K562 (cell line): ENCODE measurements around the gene DOCK1. TPM values are rescaled to one million over a fixed set of nuclear protein-coding genes. Genes with fewer than 3 reads are reported as not detected.

Experiments used
- ATAC-seq: fragments of 200-7000 bp; cut with Tn5 transposase; 3 replicates; pipeline ENCODE4 v1.9.1; 2020; ENCODE audit warnings: moderate library complexity
- BruUV-seq: library from RNA; stranded (reverse); fragments of 400-500 nt; replicated peaks from 2 replicates; lab custom pipeline; 2021; lab: Mats Ljungman, UMichigan
- CTCF ChIA-PET: fragments of 300-600 bp; formaldehyde crosslinking; extraction: SDS; loops from one replicate; lab custom pipeline; 2021; ENCODE audit warnings: low intra/inter-chr PET ratio; lab: Yijun Ruan, JAX
- POLR2A ChIA-PET: fragments of 300-600, 350-650 bp; sonication (Branson Sonifier 250); formaldehyde crosslinking; extraction: SDS; loops from one replicate; lab custom pipeline; 2021; ENCODE audit warnings: antibody characterized with exemption, inconsistent platforms; lab: Yijun Ruan, JAX
- DNase-seq, 4 experiments: peaks; one replicate each; pipeline versions ENCODE4 v3.0.0 to v3.0.0-alpha.2; 2011 to 2018; ENCODE audit warnings: low spot score in 3 of 4, mixed read lengths in 3 of 4; ENCODE audit errors: extremely low read depth in 1 of 4
- FAIRE-seq: peaks from 2 replicates; lab custom pipeline; 2011; peaks lifted over from hg19 to GRCh38; lab: Jason Lieb, UNC
- H2AFZ ChIP-seq: 2 replicates; pipeline ENCODE4 v1.6.0; 2011; ENCODE audit warnings: low read depth, low read length, control low read depth, inconsistent platforms
- H3K27ac ChIP-seq: fragments of 200-600 bp; 3 replicates; pipeline ENCODE4 v1.8.0; 2011; ENCODE audit warnings: low read depth, mild to moderate bottlenecking, control low read depth, inconsistent platforms, low read length, moderate library complexity, mixed read lengths; ENCODE audit errors: extremely low read depth
- H3K27me3 ChIP-seq, 2 experiments: fragments of 300-600 bp in 1 of 2; 2 replicates in 1 of 2; 3 replicates in 1 of 2; pipeline versions ENCODE4 v1.6.0 to v1.8.0; 2011; ENCODE audit warnings: inconsistent platforms in 2 of 2, low read length in 2 of 2, mild to moderate bottlenecking in 1 of 2, mixed read lengths in 1 of 2, moderate library complexity in 1 of 2; ENCODE audit not compliant: control insufficient read depth in 2 of 2, insufficient read depth in 2 of 2
- H3K36me3 ChIP-seq: fragments of 300-600 bp; 3 replicates; pipeline ENCODE4 v1.8.0; 2011; ENCODE audit warnings: mild to moderate bottlenecking, low read length, inconsistent platforms; ENCODE audit not compliant: control insufficient read depth, insufficient read depth
- H3K4me1 ChIP-seq, 2 experiments: fragments of 200-600 bp in 1 of 2; replicated peaks in 1 of 2; 2 replicates in 1 of 2; 3 replicates in 1 of 2; pipeline versions ENCODE4 v1.5.1 to v1.8.0; 2011; ENCODE audit warnings: inconsistent platforms in 2 of 2, low read length in 2 of 2, mild to moderate bottlenecking in 1 of 2, mixed read lengths in 1 of 2, moderate library complexity in 1 of 2; ENCODE audit not compliant: control insufficient read depth in 2 of 2, insufficient read depth in 2 of 2
- H3K4me2 ChIP-seq: 2 replicates; pipeline ENCODE4 v1.6.1; 2011; ENCODE audit warnings: low read length, control low read depth, inconsistent platforms, mixed read lengths; ENCODE audit not compliant: insufficient read depth
- H3K4me3 ChIP-seq: fragments of 200-600 bp; sonication (generic), shearing (Covaris generic); 2 replicates; pipeline ENCODE4 v1.5.1; 2016; ENCODE audit warnings: control low read depth, inconsistent platforms
- H3K79me2 ChIP-seq: fragments of 200-600 bp; 3 replicates; pipeline ENCODE4 v1.8.0; 2011; ENCODE audit warnings: low read length, inconsistent platforms; ENCODE audit not compliant: control insufficient read depth, insufficient read depth
- H3K9ac ChIP-seq, 2 experiments: 2 replicates each; pipeline versions ENCODE4 v1.6.0 to v1.6.1; 2011; ENCODE audit warnings: low read depth in 2 of 2, low read length in 2 of 2, control low read depth in 1 of 2, inconsistent platforms in 1 of 2, mild to moderate bottlenecking in 1 of 2, mixed read lengths in 1 of 2; ENCODE audit not compliant: insufficient read depth in 1 of 2
- H3K9me1 ChIP-seq: one replicate; pipeline ENCODE4 v1.6.0; 2011; ENCODE audit warnings: inconsistent platforms, mild to moderate bottlenecking, low read length, moderate library complexity; ENCODE audit not compliant: control insufficient read depth, insufficient read depth
- H3K9me3 ChIP-seq: replicated peaks from 2 replicates; pipeline ENCODE4 v1.5.1; 2011; ENCODE audit warnings: low read depth, low read length, inconsistent platforms; ENCODE audit not compliant: control insufficient read depth, insufficient read depth
- H4K20me1 ChIP-seq: replicated peaks from 2 replicates; pipeline ENCODE4 v1.6.1; 2011; ENCODE audit warnings: low read length, inconsistent platforms, mixed read lengths; ENCODE audit not compliant: control insufficient read depth, insufficient read depth
- DMBX1 ChIP-seq: fragments of 250-450 bp; sonication (Bioruptor Pico); IDR thresholded peaks from 2 replicates; pipeline ENCODE4 v1.8.0; 2022; ENCODE audit warnings: inconsistent platforms, mild to moderate bottlenecking, moderate library complexity, borderline replicate concordance
- E2F4 ChIP-seq: sonication (generic); formaldehyde crosslinking; IDR thresholded peaks from 2 replicates; pipeline ENCODE4 v1.8.0; 2022; ENCODE audit warnings: mild to moderate bottlenecking, low read depth, missing genetic modification reagents
- FOXO4 ChIP-seq: fragments of 450-650 bp; formaldehyde crosslinking; IDR thresholded peaks from 2 replicates; pipeline ENCODE4 v1.4.0; 2020; ENCODE audit warnings: mild to moderate bottlenecking, moderate library complexity
- GTF2F1 ChIP-seq: IDR thresholded peaks from 2 replicates; pipeline ENCODE4 v1.6.1; 2011; ENCODE audit warnings: low read depth, low read length, improper control_type of control experiment
- HMGN3 ChIP-seq: IDR thresholded peaks from 2 replicates; pipeline ENCODE4 v1.6.1; 2011; ENCODE audit warnings: borderline replicate concordance, low read depth, mild to moderate bottlenecking, mixed read lengths, low read length; ENCODE audit not compliant: insufficient read length; ENCODE audit errors: extremely low read depth
- ZNF408 ChIP-seq: fragments of 250-450 bp; sonication (Bioruptor Pico); IDR thresholded peaks from 2 replicates; pipeline ENCODE4 v1.4.0; 2020; ENCODE audit warnings: low read depth, mild to moderate bottlenecking, moderate library complexity
- ZNF592 ChIP-seq: fragments of 450-650 bp; IDR thresholded peaks from 2 replicates; pipeline ENCODE4 v1.6.1; 2017; ENCODE audit warnings: antibody characterized with exemption, mild to moderate bottlenecking
- WGBS: fragments of 100-300 bp; shearing (Covaris generic); methylation state at CpG from one replicate; pipeline ENCODE4 v1.1.6; 2016; ENCODE audit warnings: low coverage, mixed read lengths; ENCODE audit not compliant: insufficient coverage; ENCODE audit errors: missing lambda C conversion rate; 5-methylcytosine and 5-hydroxymethylcytosine counted together
- in situ Hi-C: fragments of 300-500 bp; cut with MboI; formaldehyde crosslinking; loops from 4 replicates; pipeline ENCODE4 v1.15.0; 2018; ENCODE audit warnings: inconsistent platforms, mixed read lengths
- intact Hi-C: fragments of 100-400 bp; cut with micrococcal nuclease; formaldehyde crosslinking; loops from 2 replicates; pipeline ENCODE4 v1.14.2; 2022
- polyA plus RNA-seq, 8 experiments: library from polyadenylated mRNA; depleted of rRNA in 4 of 8; stranded (reverse) in 5 of 8; unstranded in 3 of 8; fragments of >200 nt; fragmentation: Nextera tagmentation in 2 of 8; fragmentation: Illumina TruSeq in 1 of 8; extraction: Ambion mirVana in 2 of 8; extraction: Trizol in 1 of 8; gene quantifications; 2 replicates each; pipeline versions ENCODE4 v1.2.1 to v1.2.3, GENCODE V29; 2011 to 2014; ENCODE audit warnings: inconsistent platforms in 1 of 8, missing spikeins in 1 of 8
- total RNA-seq, 7 experiments: library from RNA; depleted of rRNA in 6 of 7; stranded (reverse); fragments of >200 nt in 6 of 7; fragmentation: Illumina TruSeq in 2 of 7; extraction: Trizol in 2 of 7; gene quantifications; 2 replicates each; pipeline versions ENCODE4 v1.2.1 to v1.2.3, GENCODE V29; 2011 to 2021; ENCODE audit warnings: low replicate concordance in 1 of 7

The DOCK1 gene
- total and polyA plus RNA-seq, 9 of the 15 experiments (the other 6 are each of a cell fraction or from before 2014, with no cell fraction given) = 0.31 TPM; not detected in 8

- no TSS peak for BruUV-seq
- intact Hi-C loops = no loop called here
- no peak overlapping the region for H3K4me2 ChIP-seq
- H3K9ac ChIP-seq = no peak overlapping the region
- no peak overlapping the region for H2AFZ ChIP-seq
- H3K27me3 ChIP-seq = no peaks in the 10 kb centered on the region
- 0% methylated on average over 8 of the region's 9 CpGs for WGBS
- no peaks in the 10 kb centered on the region for H3K36me3 ChIP-seq
- DNase-seq = no peak
- ChIA-PET CTCF (no interaction called here), POLR2A (interaction anchor here (0.7 kb wide), 1 partner anchor 1961 kb away, joined by 4 read pairs; no protein-coding TSS in a partner anchor)
- no peaks in the 10 kb centered on the region for H3K4me1 ChIP-seq
- no peak overlapping the region for H3K27ac ChIP-seq
- ATAC-seq = no peak
- no peaks in the 10 kb centered on the region for H3K9me3 ChIP-seq
- H4K20me1 ChIP-seq = no peaks in the 10 kb centered on the region
- no peak for TF ChIP-seq HMGN3
- no peak for TF ChIP-seq FOXO4 (CRISPR knock-in tag)
- no peak for TF ChIP-seq ZNF592
- no peak for TF ChIP-seq ZNF408
- no peak for TF ChIP-seq E2F4 (CRISPR knock-in tag)
- no peak for TF ChIP-seq DMBX1 (CRISPR knock-in tag)
- TF ChIP-seq GTF2F1 = no peak
- FAIRE-seq = no peak
- no peak overlapping the region for H3K4me3 ChIP-seq
- H3K9me1 ChIP-seq = no peaks in the 10 kb centered on the region
- H3K79me2 ChIP-seq = no peaks in the 10 kb centered on the region
- in situ Hi-C loops = no loop called here
These were observed 146.8 kb downstream of the DOCK1 start for GRCh38 chr10:127052001-127052400.
